Breast epithelium (tissue), 3 donors: Measurements from ENCODE around the gene OR7A5.
"Not testable (repeated sequence)": the region's sequence is repeated elsewhere in the genome, so short reads cannot be mapped to it uniquely, and the experiment has no call there.

Experiments
- CTCF ChIP-seq, 3 donors: fragments of 450-650 bp; IDR thresholded peaks; one replicate each; pipeline ENCODE4 v1.5.1; 2016 to 2017; ENCODE audit warnings: antibody characterized with exemption in 3 of 3, mild to moderate bottlenecking in 3 of 3, moderate library complexity in 3 of 3
- POLR2A ChIP-seq: fragments of 450-650 bp; IDR thresholded peaks from one replicate; pipeline ENCODE4 v1.6.1; 2016; ENCODE audit warnings: antibody characterized with exemption, mild to moderate bottlenecking, moderate library complexity
- POLR2AphosphoS5 ChIP-seq, 3 donors: sonication (generic); formaldehyde crosslinking; IDR thresholded peaks; one replicate each; pipeline ENCODE4 v1.6.1; 2017; ENCODE audit warnings: antibody characterized with exemption in 3 of 3

GRCh38 chr19:14780622-14781225 is 54.3 kb downstream of the OR7A5 start:
- not testable (repeated sequence) for TF ChIP-seq POLR2A; CTCF (IDR thresholded peaks at IDR 0.05); POLR2AphosphoS5 (IDR thresholded peaks at IDR 0.05)
